Thyroid gland (tissue), 4 donors: ENCODE data around the gene RPL36.

Experiments
- CTCF ChIP-seq, 6 experiments: fragments of 200-600 bp in 3 of 6; fragments of 450-650 bp in 3 of 6; sonication (generic) in 3 of 6; IDR thresholded peaks; one replicate each; pipeline ENCODE4 v1.5.1; 2016 to 2019; ENCODE audit warnings: antibody characterized with exemption in 6 of 6, mild to moderate bottlenecking in 2 of 6, inconsistent platforms in 1 of 6, moderate library complexity in 1 of 6
- POLR2A ChIP-seq, 2 donors: fragments of 450-650 bp; IDR thresholded peaks; one replicate each; pipeline ENCODE4 v1.6.1; 2017; ENCODE audit warnings: antibody characterized with exemption in 2 of 2, mild to moderate bottlenecking in 2 of 2, moderate library complexity in 1 of 2

GRCh38 chr19:5686326-5686646 is 3.8 kb upstream of the RPL36 start:
- no peak for TF ChIP-seq CTCF (IDR thresholded peaks at IDR 0.05)
- no peak for TF ChIP-seq POLR2A (IDR thresholded peaks at IDR 0.05)
